GM21529 (cell line): ENCODE measurements around the gene LTN1.
"Not testable (repeated sequence)": the region's sequence is repeated elsewhere in the genome, so short reads cannot be mapped to it uniquely, and the experiment has no call there.

ENCODE experiments used
- ATAC-seq: cut with Tn5 transposase; IDR thresholded peaks from one replicate; pipeline ENCODE4 v1.9.1; 2021; ENCODE audit not compliant: unreplicated experiment

The LTN1 gene

GRCh38 chr21:28992526-28993292 lies at the start of gene LTN1:
Gene LTN1 (minus strand): TSS chr21:28992877. CDS start chr21:28992805, 72 bp downstream.
- ATAC-seq, result peak; percentile 98

- no peak for ATAC-seq
Observed at GRCh38 chr21:29034678-29035077, 42.0 kb upstream of the LTN1 start.

GRCh38 chr21:29033871-29034270 lies 41.2 kb upstream of the LTN1 start:
- ATAC-seq, result no peak

GRCh38 chr21:29033301-29033700 lies 40.6 kb upstream of the LTN1 start:
- no peak for ATAC-seq

- ATAC-seq, result no peak
Observed at GRCh38 chr21:29030909-29031308, 38.2 kb upstream of the LTN1 start.

- no peak for ATAC-seq
Observed at GRCh38 chr21:29029524-29029923, 36.8 kb upstream of the LTN1 start.

GRCh38 chr21:29025328-29025713 lies 32.6 kb upstream of the LTN1 start:
- ATAC-seq, result peak; percentile 3

- ATAC-seq, result peak; percentile 96
Observed at GRCh38 chr21:29024474-29025327, 32.0 kb upstream of the LTN1 start, which contains the start of gene USP16. Gene USP16 (plus strand): TSS chr21:29024668. CDS start chr21:29027914, 3,246 bp downstream.

- ATAC-seq, result no peak
Observed at GRCh38 chr21:29022166-29022565, 29.5 kb upstream of the LTN1 start.

- ATAC-seq, result peak; percentile 29
Observed at GRCh38 chr21:29018540-29018939, 25.9 kb upstream of the LTN1 start.

- ATAC-seq, result no peak
Observed at GRCh38 chr21:29017639-29018237, 25.1 kb upstream of the LTN1 start.

- not testable (repeated sequence) for ATAC-seq
Observed at GRCh38 chr21:29011236-29011635, 18.6 kb upstream of the LTN1 start.

GRCh38 chr21:29008367-29008766 lies 15.7 kb upstream of the LTN1 start:
- ATAC-seq, result no peak

- no peak for ATAC-seq
Observed at GRCh38 chr21:29007810-29008209, 15.1 kb upstream of the LTN1 start.

GRCh38 chr21:29007135-29007534 lies 14.5 kb upstream of the LTN1 start:
- ATAC-seq, result no peak

- no peak for ATAC-seq
Observed at GRCh38 chr21:29005696-29006095, 13.0 kb upstream of the LTN1 start.

- peak; percentile 99 for ATAC-seq
Observed at GRCh38 chr21:29002442-29003144, 9.9 kb upstream of the LTN1 start.

- no peak for ATAC-seq
Observed at GRCh38 chr21:28993293-28993629, 584 bp upstream of the LTN1 start.

GRCh38 chr21:28991861-28992525 lies 684 bp downstream of the LTN1 start:
- peak; percentile 7 for ATAC-seq

GRCh38 chr21:28988146-28988545 lies 4.5 kb downstream of the LTN1 start:
- not testable (repeated sequence) for ATAC-seq

GRCh38 chr21:28986677-28987076 lies 6.0 kb downstream of the LTN1 start:
- no peak for ATAC-seq
